Smooth muscle cell (in vitro differentiated cells): ENCODE results near the gene MTARC1. TPM values are rescaled to one million over a fixed set of nuclear protein-coding genes. Genes with fewer than 3 reads are reported as not detected.

Source experiments
- DNase-seq: peaks from one replicate; lab custom pipeline; 2025; ENCODE audit not compliant: unreplicated experiment; lab: John Stamatoyannopoulos, UW
- H2AFZ ChIP-seq: fragments of 200-600 bp; sonication (generic); 2 replicates; pipeline ENCODE4 v1.6.0; 2016; ENCODE audit warnings: antibody characterized with exemption, low read depth, mild to moderate bottlenecking
- H3F3A ChIP-seq: fragments of 200-600 bp; sonication (generic); 2 replicates; pipeline ENCODE4 v1.6.0; 2017; ENCODE audit warnings: antibody characterized with exemption, low read depth
- H3K27ac ChIP-seq: fragments of 200-600 bp; sonication (generic); 2 replicates; pipeline ENCODE4 v1.5.1; 2016; ENCODE audit warnings: low read depth, mild to moderate bottlenecking
- H3K27me3 ChIP-seq: fragments of 200-600 bp; sonication (generic); 2 replicates; pipeline ENCODE4 v1.6.1; 2016; ENCODE audit warnings: low read depth, mild to moderate bottlenecking
- H3K36me3 ChIP-seq: fragments of 200-600 bp; sonication (generic); 2 replicates; pipeline ENCODE4 v1.5.1; 2016; ENCODE audit warnings: low read depth
- H3K4me1 ChIP-seq: fragments of 200-600 bp; sonication (generic); 2 replicates; pipeline ENCODE4 v1.5.1; 2016; ENCODE audit warnings: low read depth
- H3K4me2 ChIP-seq: fragments of 200-600 bp; sonication (generic); 2 replicates; pipeline ENCODE4 v1.6.0; 2016; ENCODE audit warnings: mild to moderate bottlenecking
- H3K4me3 ChIP-seq: fragments of 200-600 bp; sonication (generic); 2 replicates; pipeline ENCODE4 v1.5.1; 2016; ENCODE audit warnings: mild to moderate bottlenecking
- H3K79me2 ChIP-seq: fragments of 200-600 bp; sonication (generic); 2 replicates; pipeline ENCODE4 v1.6.0; 2016; ENCODE audit warnings: low read depth, mild to moderate bottlenecking
- H3K9ac ChIP-seq: fragments of 200-600 bp; sonication (generic); 2 replicates; pipeline ENCODE4 v1.6.0; 2016; ENCODE audit warnings: low read depth
- H3K9me3 ChIP-seq: fragments of 200-600 bp; sonication (generic); replicated peaks from 2 replicates; pipeline ENCODE4 v1.5.1; 2016; ENCODE audit warnings: low read depth
- H4K20me1 ChIP-seq: fragments of 200-600 bp; sonication (generic); 2 replicates; pipeline ENCODE4 v1.6.0; 2016; ENCODE audit warnings: low read depth
- CTCF ChIP-seq: fragments of 200-600 bp; sonication (generic); IDR thresholded peaks from 2 replicates; pipeline ENCODE4 v1.5.1; 2017; ENCODE audit warnings: borderline replicate concordance, mild to moderate bottlenecking, antibody characterized with exemption; ENCODE audit not compliant: insufficient read depth, poor library complexity, severe bottlenecking
- WGBS: methylation state at CpG from one replicate; pipeline ENCODE4 v1.1.7; 2016; ENCODE audit warnings: low lambda C conversion rate; 5-methylcytosine and 5-hydroxymethylcytosine counted together
- polyA plus RNA-seq: library from polyadenylated mRNA; unstranded; fragments of >200 nt; fragmentation: Nextera tagmentation; extraction: Ambion mirVana; gene quantifications from 2 replicates; pipeline ENCODE4 v1.2.1, GENCODE V29; 2016
- total RNA-seq: library from RNA; depleted of rRNA; stranded (reverse); fragments of >200 nt; gene quantifications from 2 replicates; pipeline ENCODE4 v1.2.3, GENCODE V29; 2014

MTARC1 gene
- total and polyA plus RNA-seq, 2 experiments from 2014 or later: 0.83 to 2.3 TPM

- no peaks in the 10 kb centered on the region for H3K9me3 ChIP-seq
- H3F3A ChIP-seq: no peaks in the 10 kb centered on the region
- no peaks in the 10 kb centered on the region for H3K4me1 ChIP-seq
- H4K20me1 ChIP-seq: no peaks in the 10 kb centered on the region
- H3K4me3 ChIP-seq: no peak overlapping the region
- H2AFZ ChIP-seq: no peak overlapping the region
- over 99% methylated on average over 7 of the region's 7 CpGs for WGBS
- H3K27me3 ChIP-seq: no peaks in the 10 kb centered on the region
- no peaks in the 10 kb centered on the region for H3K36me3 ChIP-seq
- no peak overlapping the region for H3K9ac ChIP-seq
- no peaks in the 10 kb centered on the region for H3K79me2 ChIP-seq
- no peak overlapping the region for H3K4me2 ChIP-seq
- DNase-seq: no peak
- TF ChIP-seq CTCF: no peak
- H3K27ac ChIP-seq: no peak overlapping the region
These were observed 24.9 kb upstream of the MTARC1 start for GRCh38 chr1:220761688-220762427.

GRCh38 chr1:220764757-220765156, 22.0 kb upstream of the MTARC1 start:
- no peaks in the 10 kb centered on the region for H3K27me3 ChIP-seq
- H3F3A ChIP-seq: peaks cover 9% of the 10 kb centered on the region
- WGBS: 96% methylated on average over 3 of the region's 3 CpGs
- no peak overlapping the region for H3K4me2 ChIP-seq
- H3K4me1 ChIP-seq: peaks cover 6% of the 10 kb centered on the region
- H3K36me3 ChIP-seq: no peaks in the 10 kb centered on the region
- no peaks in the 10 kb centered on the region for H3K9me3 ChIP-seq
- no peak overlapping the region for H3K27ac ChIP-seq
- H2AFZ ChIP-seq: no peak overlapping the region
- H3K4me3 ChIP-seq: no peak overlapping the region
- TF ChIP-seq CTCF: no peak
- no peaks in the 10 kb centered on the region for H4K20me1 ChIP-seq
- no peak for DNase-seq
- no peak overlapping the region for H3K9ac ChIP-seq
- H3K79me2 ChIP-seq: no peaks in the 10 kb centered on the region

DNA sequence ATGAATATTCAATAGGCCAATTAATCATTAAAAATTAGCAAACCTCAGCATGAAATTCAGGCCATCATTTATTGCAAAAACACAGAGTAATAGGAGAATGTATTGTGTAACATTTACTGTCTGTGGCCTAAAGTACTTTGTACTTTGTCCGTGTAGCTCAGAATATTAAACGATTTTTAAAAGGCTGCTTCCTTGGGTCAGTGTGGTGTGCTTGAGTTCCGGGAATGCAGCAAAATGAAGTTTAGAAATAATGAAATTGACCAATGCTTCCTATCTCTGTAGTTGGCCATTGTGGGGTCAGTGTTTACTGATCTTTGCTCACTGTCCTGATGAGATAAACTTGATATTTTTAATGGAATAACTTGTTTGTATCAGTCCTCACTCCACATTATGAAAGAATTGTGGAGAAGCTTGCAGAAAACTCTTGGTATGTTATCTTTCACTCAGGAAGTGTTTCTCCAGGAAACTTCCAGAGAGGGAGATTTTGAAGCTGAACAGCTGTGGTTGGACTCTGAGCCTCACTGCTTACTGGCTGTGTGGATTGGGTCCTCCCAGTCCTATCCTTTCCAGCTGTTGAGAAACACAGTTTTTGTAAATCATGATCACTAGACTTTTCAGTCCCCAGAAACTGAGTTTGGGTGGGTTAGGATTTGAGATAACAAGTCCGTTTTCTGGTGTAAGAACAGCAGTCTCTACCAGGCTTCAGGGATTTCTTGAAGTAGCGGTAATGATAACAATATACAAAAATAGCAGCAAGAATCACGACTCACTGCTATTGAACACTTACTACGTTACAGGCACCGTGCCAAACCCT, 19.2 kb upstream of the MTARC1 start:
- Histone ChIP-seq H3K79me2 (no peaks in the 10 kb centered on the region), H3K36me3 (no peaks in the 10 kb centered on the region), H3K9ac (no peak overlapping the region), H3F3A (peaks cover 9% of the 10 kb centered on the region), H3K27me3 (no peaks in the 10 kb centered on the region), H4K20me1 (no peaks in the 10 kb centered on the region), H3K4me2 (peak overlapping the region; percentile 70), H3K4me3 (peak overlapping the region; percentile 3), H3K27ac (peak overlapping the region; percentile 42), H2AFZ (peak overlapping the region; percentile 17), H3K9me3 (no peaks in the 10 kb centered on the region), H3K4me1 (peaks cover 6% of the 10 kb centered on the region)
- WGBS: 30% methylated on average over 8 of the region's 8 CpGs
- TF ChIP-seq CTCF: no peak
- no peak for DNase-seq
